HG03135 (cell line): ENCODE results near the gene TUBB4A.

Experiments
- ATAC-seq: cut with Tn5 transposase; IDR thresholded peaks from one replicate; pipeline ENCODE4 v1.9.1; 2021; ENCODE audit warnings: mild to moderate bottlenecking, moderate library complexity; ENCODE audit not compliant: unreplicated experiment

TUBB4A gene

DNA sequence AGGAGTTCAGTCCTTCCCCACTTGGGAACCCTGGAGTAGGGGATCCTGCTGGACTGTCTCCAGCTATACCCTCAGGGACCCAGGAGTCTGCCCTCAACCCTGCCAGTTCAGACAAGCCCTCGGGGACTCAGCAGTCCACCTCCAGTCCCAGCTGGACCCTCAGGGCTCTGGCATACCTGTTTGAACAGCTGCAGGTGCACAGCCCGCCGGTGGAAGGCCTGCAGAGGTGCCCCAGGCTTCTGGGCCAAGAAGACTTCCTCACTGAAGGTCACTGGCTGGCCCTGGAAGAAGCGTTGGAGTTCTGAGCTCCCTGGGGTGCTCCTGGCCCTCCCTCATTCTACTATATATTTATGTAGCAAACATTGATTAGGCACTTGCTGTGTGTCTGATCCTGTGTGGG lies 29.4 kb downstream of the TUBB4A start:
- ATAC-seq = no peak

DNA sequence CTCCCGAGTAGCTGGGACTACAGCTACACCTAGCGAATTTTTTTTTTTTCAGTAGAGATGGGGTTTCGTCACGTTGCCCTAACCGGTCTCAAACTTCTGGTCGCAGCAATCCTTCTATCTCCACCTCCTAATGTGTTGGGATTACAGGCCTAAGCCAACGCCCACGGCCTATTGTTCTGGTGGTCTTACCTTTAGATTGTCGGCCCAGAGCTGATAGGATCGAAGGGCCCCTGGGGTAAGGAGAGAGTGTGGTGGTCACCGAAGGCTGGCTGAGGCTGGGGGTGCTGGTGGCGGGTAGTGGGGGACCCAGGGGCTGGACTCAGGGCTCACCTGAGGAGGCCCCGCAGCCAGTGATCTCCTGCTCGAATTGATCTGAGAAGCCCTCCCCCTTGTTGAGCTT lies 31.0 kb downstream of the TUBB4A start:
- ATAC-seq = no peak

DNA sequence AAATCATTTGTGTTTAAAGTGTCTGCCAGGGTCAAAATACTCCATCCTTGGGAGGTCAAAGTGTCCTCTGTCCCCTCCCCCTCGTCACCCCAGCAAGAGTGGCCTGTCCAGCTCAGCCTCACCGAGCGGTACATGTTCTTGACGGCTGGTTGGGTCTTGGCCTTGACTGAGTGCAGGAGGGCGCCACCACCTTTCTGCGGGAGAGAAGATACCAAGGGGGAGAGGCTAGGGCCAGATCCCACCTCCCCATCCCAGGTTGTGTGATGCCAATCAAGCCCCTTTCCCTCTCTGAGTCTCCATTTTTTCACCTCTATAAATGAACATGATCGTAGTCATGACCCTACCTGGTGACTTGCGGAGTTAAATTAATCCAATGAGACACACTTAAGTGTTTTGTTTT lies 31.9 kb downstream of the TUBB4A start:
- ATAC-seq = no peak

DNA sequence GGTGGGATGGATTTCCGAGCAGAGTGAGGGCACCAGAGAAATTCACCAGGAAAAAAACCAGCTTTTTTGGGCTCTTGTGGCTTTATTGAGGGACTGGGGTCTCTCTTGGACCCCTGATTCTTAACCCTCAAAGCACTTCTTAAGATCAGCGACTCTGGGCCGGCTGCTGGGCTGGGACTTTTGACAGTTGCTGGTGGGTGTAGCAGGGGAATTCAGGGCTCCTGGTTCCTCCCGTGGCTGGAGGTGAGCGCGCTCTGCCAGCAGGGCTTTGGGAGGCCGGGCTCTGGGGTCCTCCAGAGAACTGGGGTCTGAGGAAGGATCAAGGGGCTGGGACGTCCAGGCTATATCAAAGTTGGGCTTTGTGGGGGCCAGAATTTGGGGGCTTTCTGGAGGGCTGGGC lies 34.7 kb downstream of the TUBB4A start:
- ATAC-seq = no peak

DNA sequence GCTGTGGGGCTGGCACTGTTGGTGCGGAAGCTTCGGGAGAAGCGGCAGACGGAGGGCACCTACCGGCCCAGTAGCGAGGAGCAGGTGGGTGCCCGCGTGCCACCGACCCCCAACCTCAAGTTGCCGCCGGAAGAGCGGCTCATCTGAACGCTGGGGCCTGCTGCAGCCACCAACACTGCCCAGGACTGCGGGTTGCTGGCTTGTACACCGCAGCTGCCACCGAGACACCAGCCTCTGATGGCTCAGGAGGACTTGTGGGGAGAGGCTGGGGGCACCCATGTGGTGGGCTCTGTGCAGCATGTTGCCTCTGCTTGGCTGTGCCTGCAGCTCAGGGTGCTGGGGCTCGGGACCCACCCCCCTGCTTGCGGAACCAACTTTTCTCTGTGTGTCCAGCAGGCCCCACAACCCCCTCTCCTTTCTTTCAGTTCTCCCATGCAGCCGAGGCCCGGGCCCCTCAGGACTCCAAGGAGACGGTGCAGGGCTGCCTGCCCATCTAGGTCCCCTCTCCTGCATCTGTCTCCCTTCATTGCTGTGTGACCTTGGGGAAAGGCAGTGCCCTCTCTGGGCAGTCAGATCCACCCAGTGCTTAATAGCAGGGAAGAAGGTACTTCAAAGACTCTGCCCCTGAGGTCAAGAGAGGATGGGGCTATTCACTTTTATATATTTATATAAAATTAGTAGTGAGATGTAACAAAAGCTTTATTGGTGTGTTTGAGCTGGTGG lies 35.4 kb downstream of the TUBB4A start:
- ATAC-seq = no peak

DNA sequence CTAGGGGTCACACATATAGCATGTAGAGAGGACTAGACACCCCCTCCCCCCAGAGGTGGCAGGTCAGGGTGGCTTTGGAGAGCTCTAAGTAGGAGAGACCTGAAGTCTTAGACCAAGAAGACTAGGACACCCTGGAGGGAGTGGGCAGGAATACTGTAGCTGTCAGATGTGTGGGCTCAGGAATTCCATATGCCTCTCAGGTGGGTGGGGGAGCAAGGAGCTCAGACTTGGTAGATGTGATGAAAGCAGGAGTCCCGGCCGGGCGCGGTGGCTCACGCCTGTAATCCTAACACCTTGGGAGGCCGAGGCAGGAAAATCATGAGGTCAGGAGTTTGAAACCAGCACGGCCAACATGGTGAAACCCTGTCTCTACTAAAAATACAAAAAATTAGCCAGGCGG lies 36.4 kb downstream of the TUBB4A start:
- no peak for ATAC-seq

DNA sequence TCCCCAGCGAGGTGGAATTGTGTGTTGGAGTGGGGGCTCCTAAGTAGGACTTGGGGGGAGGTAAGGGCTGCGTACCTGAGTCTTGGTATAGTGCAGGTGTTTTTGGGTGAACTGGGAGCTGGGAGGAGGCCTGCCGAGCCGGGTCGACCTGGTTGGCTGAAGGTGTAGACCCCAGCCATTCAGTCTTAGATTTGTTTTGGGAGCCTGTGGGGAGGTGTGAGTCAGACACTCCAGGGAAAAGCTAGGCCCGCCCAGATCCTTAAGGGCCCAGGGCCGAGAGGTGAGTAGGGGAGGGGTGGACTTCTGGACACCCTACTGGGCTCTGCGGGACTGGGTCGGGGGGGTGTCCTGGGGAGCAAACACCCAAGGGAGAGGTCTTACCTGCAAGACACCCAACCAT lies 37.1 kb downstream of the TUBB4A start:
- ATAC-seq = no peak

DNA sequence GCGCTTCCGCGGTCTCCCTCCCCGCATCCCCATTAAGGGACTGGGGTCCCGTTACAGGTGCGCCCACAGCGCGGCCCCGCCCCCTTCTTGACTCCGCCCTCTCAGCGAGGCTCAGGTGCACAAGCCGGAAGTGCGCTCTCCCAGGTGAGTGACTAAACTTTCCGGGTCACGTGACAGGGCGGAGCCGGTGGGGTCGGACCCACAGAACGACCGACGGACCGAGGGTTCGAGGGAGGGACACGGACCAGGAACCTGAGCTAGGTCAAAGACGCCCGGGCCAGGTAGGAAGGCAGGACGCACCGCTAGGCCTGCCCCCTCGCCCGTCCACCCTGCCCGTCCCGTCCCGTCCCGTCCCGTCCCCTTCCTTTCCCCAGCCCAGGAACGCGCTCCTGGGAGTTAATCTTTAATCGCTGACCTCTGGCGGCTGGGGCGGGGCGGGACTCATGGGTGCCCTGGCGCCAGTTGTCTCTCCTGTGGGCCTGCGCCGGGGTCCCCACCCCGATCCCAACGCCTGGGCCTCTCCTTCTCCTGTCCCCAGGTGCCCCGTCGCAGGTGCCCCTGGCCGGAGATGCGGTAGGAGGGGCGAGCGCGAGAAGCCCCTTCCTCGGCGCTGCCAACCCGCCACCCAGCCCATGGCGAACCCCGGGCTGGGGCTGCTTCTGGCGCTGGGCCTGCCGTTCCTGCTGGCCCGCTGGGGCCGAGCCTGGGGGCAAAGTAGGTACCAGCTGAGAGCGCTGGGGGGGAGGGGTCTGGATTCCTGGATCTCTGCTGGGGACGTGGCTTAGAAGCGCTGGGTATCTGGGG lies 37.8 kb downstream of the TUBB4A start, which contains the start of gene CRB3:
Gene CRB3, plus strand, starts transcription at position 202 of the 804 bp plus-strand sequence. Its CDS starts 431 bp downstream, at position 633.
- no peak for ATAC-seq

DNA sequence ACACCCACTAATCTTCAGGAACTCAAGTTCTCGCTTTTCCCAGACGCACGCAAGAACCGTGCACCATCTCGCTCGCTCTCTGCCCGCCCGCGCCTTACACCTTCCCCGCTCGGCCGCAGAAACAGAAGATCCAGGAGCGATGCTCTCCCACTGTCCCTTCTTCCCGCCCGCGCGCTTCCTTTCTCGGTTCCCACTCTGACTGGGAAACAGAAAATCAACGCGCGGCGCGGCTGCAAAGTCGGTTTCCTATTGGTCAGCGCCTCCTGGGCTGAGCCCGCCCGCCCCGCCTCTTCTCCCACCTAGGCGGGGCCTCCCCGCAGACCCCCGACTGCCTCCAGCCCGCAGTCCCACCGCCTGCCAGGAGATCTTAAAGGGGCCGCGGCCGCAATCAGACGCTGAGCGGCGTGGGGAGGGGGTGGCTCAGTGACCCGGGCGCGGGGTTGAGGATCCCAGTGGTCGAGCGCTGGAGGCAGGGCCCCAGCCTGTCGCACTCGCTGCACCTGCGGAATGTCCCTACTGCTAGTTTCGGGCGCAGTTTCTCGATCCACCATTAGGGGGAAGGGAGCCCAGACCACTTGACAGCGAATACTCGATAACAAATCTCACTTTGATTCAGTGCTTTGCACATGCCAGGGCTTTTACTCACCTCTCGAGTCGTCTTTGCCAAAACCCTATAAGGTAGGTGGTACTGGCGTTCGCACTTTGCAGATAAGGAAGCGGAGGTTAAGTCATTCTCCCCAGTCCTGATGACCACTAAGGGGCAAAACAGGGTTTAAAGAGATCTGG lies 41.8 kb downstream of the TUBB4A start:
- ATAC-seq = peak; percentile 74

DNA sequence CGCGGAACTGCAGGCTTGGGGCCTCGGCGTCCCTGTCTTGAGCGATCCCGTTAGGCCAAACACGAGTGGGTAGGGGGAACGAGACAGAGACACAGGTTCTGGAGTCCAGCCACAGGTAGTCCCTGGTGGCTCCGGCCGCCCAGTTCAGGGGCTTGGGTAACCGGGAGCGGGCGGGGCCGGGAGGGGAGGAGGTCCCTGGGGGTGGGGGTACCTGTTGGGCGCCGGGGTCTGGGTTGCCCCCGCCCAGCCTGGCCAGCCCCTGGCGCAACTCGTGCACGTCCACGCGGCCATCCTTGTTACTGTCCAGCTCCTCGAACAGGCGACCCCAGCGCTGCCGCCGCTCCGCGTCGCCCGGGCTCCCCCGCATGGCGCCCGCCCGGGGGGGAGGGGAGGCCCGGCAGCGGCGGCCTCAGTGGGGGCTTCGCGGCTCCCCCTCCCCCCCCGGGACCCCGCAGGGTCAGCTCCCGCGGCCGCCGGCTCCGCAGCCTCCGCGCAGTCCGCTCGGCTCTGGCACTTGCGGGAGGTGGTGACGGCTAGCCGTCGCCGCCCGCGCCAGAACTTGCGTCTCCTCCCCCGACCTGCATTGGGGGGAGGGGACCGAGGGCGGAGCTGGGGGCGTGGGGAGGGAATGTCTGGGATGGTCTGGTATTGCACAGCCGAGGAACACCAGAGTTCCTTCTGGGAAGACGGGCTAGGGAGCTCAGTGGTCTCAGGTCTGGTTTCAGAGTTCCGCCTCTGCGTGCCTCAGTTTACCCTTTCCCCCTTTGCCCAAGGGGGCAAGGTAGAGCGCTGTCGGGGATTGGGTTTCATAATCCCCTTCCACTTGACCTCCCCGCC lies 42.6 kb downstream of the TUBB4A start, which contains the start of gene SLC25A23:
Gene SLC25A23, minus strand, starts transcription at position 531 of the 837 bp plus-strand sequence. Its CDS starts 164 bp downstream, at position 367.
- peak; percentile 14 for ATAC-seq

DNA sequence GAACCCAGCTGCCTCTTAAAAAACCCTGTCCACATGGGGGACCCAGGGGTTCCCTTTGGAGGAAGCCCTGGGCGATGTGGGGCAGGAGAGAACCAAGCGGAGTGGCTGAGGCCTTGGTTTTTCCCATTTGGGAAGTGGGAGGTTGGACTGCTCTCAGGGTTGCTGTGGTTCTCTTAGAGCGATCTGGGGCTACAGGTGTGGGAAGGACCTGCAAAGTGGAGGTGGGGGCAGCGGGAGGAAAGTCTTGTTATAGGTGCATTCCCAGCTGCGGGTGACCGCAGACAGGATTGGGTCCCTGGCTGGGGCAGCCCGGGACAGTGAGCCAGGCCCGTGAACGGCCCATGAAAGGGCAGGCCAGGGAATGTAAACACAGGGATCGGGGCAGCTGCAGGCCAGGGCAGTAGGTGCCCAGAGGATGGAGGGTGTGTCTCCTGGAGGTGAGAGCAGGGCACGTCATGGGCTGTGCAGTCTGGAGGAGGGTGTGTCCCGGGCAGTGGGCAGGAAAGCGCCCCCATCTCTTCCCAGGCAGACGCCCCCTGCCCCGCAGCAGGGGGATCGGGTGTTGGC lies 43.3 kb downstream of the TUBB4A start:
- no peak for ATAC-seq

DNA sequence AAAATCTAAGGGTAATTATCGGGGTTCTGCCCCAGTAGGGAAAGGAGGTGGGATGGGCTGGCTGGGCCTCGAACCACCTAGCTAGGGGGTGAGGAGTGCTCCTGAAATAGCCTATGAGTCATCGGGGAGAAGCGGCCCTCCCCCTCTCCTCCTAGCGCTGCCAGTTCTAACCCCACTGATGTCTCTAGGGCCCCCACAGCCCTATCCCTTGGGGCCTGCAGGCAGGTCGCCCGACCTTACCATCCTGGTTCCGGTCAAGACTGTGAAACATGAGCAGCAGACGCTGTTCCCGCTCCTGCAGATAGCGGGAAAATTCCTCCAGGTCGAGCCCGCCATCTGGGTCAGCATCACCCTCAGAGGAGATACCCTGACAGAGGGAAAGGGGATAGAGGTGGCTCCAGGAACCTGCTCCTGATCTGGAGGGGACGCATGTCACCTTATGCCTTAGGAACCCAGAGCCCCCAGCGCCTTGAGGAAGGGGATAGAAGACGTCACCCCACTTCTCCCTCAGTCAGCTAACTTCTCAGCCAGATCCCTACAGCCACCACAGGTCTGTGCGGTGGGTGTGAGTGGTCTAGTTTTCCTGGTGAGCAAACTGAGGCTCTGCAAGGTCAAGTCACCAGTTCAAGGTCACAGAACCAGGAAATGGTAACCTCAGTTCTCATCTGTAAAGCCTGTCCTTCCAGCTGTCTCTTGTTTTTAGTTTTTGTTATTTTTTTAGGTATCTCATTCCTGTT lies 44.0 kb downstream of the TUBB4A start:
- ATAC-seq = no peak

DNA sequence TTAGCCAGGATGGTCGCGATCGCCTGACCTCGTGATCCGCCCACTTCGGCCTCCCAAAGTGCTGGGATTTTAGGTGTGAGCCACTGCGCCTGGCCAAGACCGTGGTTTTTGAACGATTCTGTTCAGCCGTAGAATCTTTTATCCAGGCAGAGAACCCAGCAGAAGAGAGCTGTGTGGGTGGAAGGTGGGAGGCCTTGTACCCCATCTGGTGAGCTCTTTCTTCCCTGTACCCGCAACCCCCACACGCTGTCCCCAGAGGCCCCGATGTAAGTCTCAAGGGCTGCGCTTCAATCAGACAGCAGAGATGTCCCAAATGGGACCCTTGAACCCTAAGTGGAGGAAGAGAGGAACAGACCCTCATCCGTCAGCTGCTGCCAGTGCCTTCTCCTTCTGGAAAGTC lies 46.2 kb downstream of the TUBB4A start:
- ATAC-seq = no peak

DNA sequence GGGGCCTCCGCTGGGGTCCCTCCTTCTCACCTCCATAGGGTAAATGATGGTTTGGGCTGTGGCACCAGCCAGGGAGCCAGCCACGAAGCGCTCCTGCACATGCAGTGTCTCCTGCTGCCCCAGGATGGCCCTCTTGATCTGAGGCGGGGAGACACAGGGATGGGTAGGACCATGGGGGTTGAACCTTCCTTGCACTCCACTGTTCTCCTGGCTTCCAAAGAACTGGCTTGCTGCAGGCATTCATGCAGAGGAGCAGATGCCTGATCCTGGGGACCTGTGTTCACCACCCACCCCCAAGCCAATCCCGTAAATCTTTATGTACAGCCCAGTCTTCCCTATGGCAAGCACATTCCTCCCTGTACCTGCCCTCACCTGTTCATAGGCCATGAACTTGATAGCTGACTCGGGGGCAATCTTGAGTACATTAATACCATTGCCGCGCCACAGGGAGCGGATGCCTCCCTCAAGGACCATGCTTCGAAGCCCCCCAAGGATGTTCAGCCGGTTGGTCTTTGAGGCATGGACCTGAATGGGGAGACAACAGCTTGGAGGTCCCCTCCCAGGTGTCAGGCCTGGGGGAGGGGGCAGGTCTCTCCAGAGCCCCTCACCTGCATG lies 48.1 kb downstream of the TUBB4A start:
- ATAC-seq = no peak

DNA sequence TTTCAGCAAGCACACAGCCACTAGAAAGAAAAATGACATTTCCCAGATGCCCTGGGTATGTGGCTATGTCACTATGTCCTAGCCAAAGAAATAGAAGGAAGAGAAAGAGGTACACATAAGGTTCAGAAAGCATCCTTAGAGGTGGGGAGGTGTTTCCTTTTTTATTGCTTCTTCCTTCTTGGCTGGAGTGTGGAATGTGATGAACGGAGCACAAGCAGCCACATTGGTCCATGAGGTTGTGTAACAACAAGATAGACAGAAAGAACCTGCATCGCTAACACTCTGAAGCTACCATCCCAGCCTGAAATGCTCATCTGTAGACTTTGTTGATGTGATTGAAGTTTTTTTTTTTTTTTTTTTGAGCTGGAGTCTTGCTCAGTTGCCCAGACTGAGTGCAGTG lies 49.2 kb downstream of the TUBB4A start:
- no peak for ATAC-seq

DNA sequence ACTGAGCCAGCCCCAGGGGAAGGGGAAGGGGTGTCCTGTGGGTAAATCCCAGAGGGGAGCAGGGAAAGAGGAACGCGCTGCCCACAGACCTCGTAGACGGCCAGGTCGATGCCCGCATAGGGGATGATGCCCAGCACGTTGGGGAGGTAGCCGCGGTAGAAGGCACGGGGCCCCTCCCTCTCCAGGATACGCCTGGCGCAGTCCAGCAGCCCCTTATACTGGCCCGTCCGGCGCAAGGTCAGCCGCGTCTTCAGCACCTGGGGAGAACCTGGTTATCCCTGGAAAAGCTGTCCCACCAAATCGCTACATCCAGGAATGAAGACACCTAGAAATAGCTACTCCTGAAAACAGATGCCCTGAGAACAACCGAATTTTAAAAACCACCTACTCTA lies 49.9 kb downstream of the TUBB4A start:
- no peak for ATAC-seq

DNA sequence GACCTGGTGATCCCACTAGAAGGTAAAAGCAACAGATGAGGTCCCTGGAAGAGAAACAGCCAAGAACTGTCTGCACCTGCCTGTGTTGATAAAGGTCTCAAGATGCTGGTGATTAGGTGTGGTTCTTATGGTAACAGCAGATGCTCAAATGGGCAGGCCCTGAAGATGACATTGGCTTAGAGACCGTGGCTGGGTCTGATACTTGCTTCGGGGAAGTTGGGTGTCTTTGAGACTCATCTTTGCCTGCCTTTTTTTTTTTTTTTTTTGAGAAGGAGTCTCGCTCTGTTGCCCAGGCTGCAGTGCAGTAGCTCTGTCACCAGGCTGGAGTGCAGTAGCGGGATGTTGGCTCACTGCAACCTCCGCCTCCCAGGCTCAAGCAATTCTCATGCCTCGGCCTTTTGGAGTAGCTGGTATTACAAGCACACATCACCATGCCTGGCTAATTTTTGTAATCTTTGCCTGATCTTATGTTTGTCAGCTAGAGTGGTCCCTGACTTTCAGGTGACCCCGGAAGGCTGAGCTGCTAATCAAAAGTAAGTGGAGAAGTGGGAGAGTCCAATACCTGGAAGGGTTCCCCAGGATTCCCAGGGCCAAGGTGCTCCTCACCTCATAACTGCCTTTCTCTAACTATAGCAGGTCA lies 50.4 kb downstream of the TUBB4A start:
- ATAC-seq = no peak

DNA sequence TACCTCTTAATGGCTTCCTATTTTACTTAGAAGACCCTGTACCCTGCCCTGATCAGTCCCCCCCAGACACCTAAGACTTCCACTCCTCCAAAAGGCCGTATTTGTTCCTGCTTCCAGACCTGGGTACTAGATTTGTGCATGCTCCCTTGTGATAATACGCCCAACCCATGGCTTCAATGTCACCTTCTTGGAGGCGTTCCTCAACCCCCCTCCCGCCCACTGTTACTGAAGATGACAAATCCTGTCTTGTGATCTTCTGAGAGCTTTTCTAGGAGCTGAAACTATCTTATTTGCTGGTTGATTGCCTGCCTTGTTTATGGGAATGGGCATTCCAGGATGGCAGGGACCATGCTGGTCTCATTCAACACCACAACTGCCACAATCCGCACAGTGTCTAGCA lies 51.9 kb downstream of the TUBB4A start:
- ATAC-seq = no peak

DNA sequence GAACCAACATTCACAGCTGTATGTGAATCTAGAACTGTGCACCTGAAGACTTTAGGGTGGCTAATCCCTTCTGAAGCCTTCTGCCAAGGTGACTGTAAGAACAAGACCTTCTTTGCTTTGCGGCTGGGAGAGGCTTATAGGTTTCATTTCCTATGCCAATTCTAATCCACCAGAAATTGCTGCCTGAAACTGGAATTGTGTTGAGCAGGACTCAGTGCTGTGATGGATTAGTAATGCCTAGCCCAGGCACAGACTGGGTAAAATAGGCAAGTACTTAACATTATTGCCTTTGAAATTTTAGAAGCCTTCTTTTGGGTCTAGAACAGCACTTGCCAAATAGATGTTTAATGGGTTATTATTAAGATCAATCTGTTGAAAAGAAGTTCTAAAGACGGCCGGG lies 54.1 kb downstream of the TUBB4A start:
- ATAC-seq = no peak
